Stimulated activated CD8-positive, alpha-beta memory T cell treated with anti-CD3 and anti-CD28 coated beads, Interleukin-7, amount 100 ng/mL, for 24 hours (primary cell): ENCODE results near the gene CD2BP2.
"Not testable (repeated sequence)": the region's sequence is repeated elsewhere in the genome, so short reads cannot be mapped to it uniquely, and the experiment has no call there.

ENCODE experiments used
- DNase-seq: peaks from one replicate; pipeline ENCODE4 v3.0.0-alpha.2; 2020; ENCODE audit warnings: low read depth

The CD2BP2 gene

GRCh38 chr16:30358990-30359870, 4.1 kb upstream of the CD2BP2 start:
- DNase-seq = no peak

GRCh38 chr16:30358577-30358936, 3.4 kb upstream of the CD2BP2 start:
- DNase-seq = no peak

- DNase-seq = no peak
These were observed 2.8 kb upstream of the CD2BP2 start for GRCh38 chr16:30357715-30358576.

GRCh38 chr16:30357085-30357714, 2.1 kb upstream of the CD2BP2 start:
- no peak for DNase-seq

GRCh38 chr16:30356401-30357084, 1.4 kb upstream of the CD2BP2 start:
- no peak for DNase-seq

- no peak for DNase-seq
These were observed 823 bp upstream of the CD2BP2 start for GRCh38 chr16:30355954-30356308.

GRCh38 chr16:30354423-30355143, 525 bp downstream of the CD2BP2 start:
- no peak for DNase-seq

- DNase-seq = no peak
These were observed 1.5 kb downstream of the CD2BP2 start for GRCh38 chr16:30353438-30354129.

GRCh38 chr16:30352488-30353401, 2.4 kb downstream of the CD2BP2 start:
- DNase-seq = no peak

GRCh38 chr16:30351586-30352419, 3.3 kb downstream of the CD2BP2 start:
- no peak for DNase-seq

- DNase-seq = no peak
These were observed 4.1 kb downstream of the CD2BP2 start for GRCh38 chr16:30351001-30351441.

- no peak for DNase-seq
These were observed 4.8 kb downstream of the CD2BP2 start for GRCh38 chr16:30350134-30350871.

- DNase-seq = no peak
These were observed 5.4 kb downstream of the CD2BP2 start for GRCh38 chr16:30349675-30350074.

GRCh38 chr16:30348929-30349328, 6.2 kb downstream of the CD2BP2 start:
- no peak for DNase-seq

GRCh38 chr16:30348113-30348512, 7.0 kb downstream of the CD2BP2 start:
- DNase-seq = no peak

- DNase-seq = no peak
These were observed 8.8 kb downstream of the CD2BP2 start for GRCh38 chr16:30346286-30346685.

GRCh38 chr16:30343491-30343820, 11.7 kb downstream of the CD2BP2 start:
- DNase-seq = not testable (repeated sequence)
